Left ventricle myocardium inferior (tissue), 1 donor: ENCODE data around the gene MDC1. TPM values are rescaled to one million over a fixed set of nuclear protein-coding genes. Genes with fewer than 3 reads are reported as not detected.

ENCODE experiments used
- DNase-seq: peaks from one replicate; pipeline ENCODE4 v3.0.0-alpha.2; 2020
- H3K27ac ChIP-seq: fragments of 200-600 bp; replicated peaks from 2 replicates; pipeline ENCODE4 v1.8.0; 2021
- H3K27me3 ChIP-seq: fragments of 200-600 bp; 2 replicates; pipeline ENCODE4 v1.8.0; 2021; ENCODE audit warnings: low read depth
- H3K36me3 ChIP-seq: fragments of 200-600 bp; 2 replicates; pipeline ENCODE4 v1.8.0; 2021
- H3K4me1 ChIP-seq: fragments of 200-600 bp; 2 replicates; pipeline ENCODE4 v1.8.0; 2021
- H3K4me3 ChIP-seq: fragments of 200-600 bp; 2 replicates; pipeline ENCODE4 v1.8.0; 2021; ENCODE audit warnings: mild to moderate bottlenecking, moderate library complexity
- H3K9me3 ChIP-seq: fragments of 200-600 bp; replicated peaks from 2 replicates; pipeline ENCODE4 v1.8.0; 2021
- CTCF ChIP-seq: fragments of 200-600 bp; IDR thresholded peaks from 2 replicates; pipeline ENCODE4 v1.8.0; 2021; ENCODE audit warnings: antibody characterized with exemption, mild to moderate bottlenecking, borderline replicate concordance
- intact Hi-C: fragments of 100-400 bp; cut with micrococcal nuclease; formaldehyde crosslinking; loops from one replicate; pipeline ENCODE4 v1.11.0; 2022
- total RNA-seq: library from RNA; stranded (reverse); fragmentation: NEBNext Ultra II Directional; extraction: Animal tissue kit (Norgen Biotek cat#: 25700); gene quantifications from one replicate; pipeline ENCODE4 v1.2.1, GENCODE V29; 2021
- donor health status: DM: no; HTN: yes; CAD: no; lungs with severe emphysema.

Gene MDC1
- total RNA-seq, 1 donor from 2014 or later: 14.1 TPM

- no peaks in the 10 kb centered on the region for H3K27me3 ChIP-seq
- no peak for TF ChIP-seq CTCF
- H3K4me3 ChIP-seq: peak overlapping the region; percentile 83
- peaks cover 71% of the 10 kb centered on the region for H3K4me1 ChIP-seq
- intact Hi-C loops: no loop called here
- no peaks in the 10 kb centered on the region for H3K36me3 ChIP-seq
- DNase-seq: peak; percentile 5
- no peaks in the 10 kb centered on the region for H3K9me3 ChIP-seq
- H3K27ac ChIP-seq: peak overlapping the region; percentile 97
Measured at GRCh38 chr6:30689022-30689865, 27.8 kb downstream of the MDC1 start.

GRCh38 chr6:30688569-30688968 is 28.5 kb downstream of the MDC1 start:
- no peaks in the 10 kb centered on the region for H3K27me3 ChIP-seq
- H3K4me3 ChIP-seq: peak overlapping the region; percentile 83
- H3K4me1 ChIP-seq: peaks cover 77% of the 10 kb centered on the region
- H3K9me3 ChIP-seq: no peaks in the 10 kb centered on the region
- intact Hi-C loops: no loop called here
- no peaks in the 10 kb centered on the region for H3K36me3 ChIP-seq
- no peak for TF ChIP-seq CTCF
- H3K27ac ChIP-seq: peak overlapping the region; percentile 97
- peak; percentile 8 for DNase-seq

GRCh38 chr6:30687659-30688431 is 29.2 kb downstream of the MDC1 start:
- Histone ChIP-seq H3K36me3 (no peaks in the 10 kb centered on the region), H3K27me3 (no peaks in the 10 kb centered on the region), H3K4me1 (peaks cover 85% of the 10 kb centered on the region), H3K4me3 (peak overlapping the region; percentile 83), H3K27ac (peak overlapping the region; percentile 97), H3K9me3 (no peaks in the 10 kb centered on the region)
- intact Hi-C loops: no loop called here
- peak; percentile 56 for DNase-seq
- TF ChIP-seq CTCF: peak; percentile 41

- Histone ChIP-seq H3K4me3 (peak overlapping the region; percentile 83), H3K27ac (peak overlapping the region; percentile 97), H3K36me3 (no peaks in the 10 kb centered on the region), H3K4me1 (peaks cover 92% of the 10 kb centered on the region), H3K27me3 (no peaks in the 10 kb centered on the region), H3K9me3 (no peaks in the 10 kb centered on the region)
- no peak for TF ChIP-seq CTCF
- peak; percentile 98 for DNase-seq
- intact Hi-C loops: no loop called here
Measured at GRCh38 chr6:30686908-30687658, 30.0 kb downstream of the MDC1 start.
